Activated T-cell treated with anti-CD3 and anti-CD28 coated beads for 1 hour (primary cell): ENCODE data around the gene IKBIP.
"Not testable (repeated sequence)": the region's sequence is repeated elsewhere in the genome, so short reads cannot be mapped to it uniquely, and the experiment has no call there.

ENCODE experiments used
- DNase-seq: peaks from one replicate; pipeline ENCODE4 v3.0.0-alpha.2; 2020; ENCODE audit warnings: low read depth

Gene IKBIP

DNA sequence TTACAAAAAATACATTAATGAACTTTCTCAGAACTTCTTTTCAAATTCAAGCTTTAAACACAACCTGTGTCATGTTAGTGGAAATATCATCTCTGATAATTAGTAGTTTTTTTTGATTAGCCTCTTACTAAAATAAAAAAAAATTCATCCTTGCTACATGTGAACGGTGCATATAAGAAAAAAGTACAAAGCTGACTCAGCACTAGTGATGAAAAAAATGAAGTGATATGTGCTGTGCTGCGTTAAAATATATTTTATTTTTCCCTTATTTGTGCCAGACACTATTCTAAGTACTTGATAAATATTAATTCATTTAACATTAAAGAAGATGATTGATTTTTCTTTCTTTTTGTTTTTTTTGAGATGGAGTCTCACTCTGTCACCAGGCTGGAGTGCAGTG is 7.5 kb downstream of the IKBIP start:
- no peak for DNase-seq

DNA sequence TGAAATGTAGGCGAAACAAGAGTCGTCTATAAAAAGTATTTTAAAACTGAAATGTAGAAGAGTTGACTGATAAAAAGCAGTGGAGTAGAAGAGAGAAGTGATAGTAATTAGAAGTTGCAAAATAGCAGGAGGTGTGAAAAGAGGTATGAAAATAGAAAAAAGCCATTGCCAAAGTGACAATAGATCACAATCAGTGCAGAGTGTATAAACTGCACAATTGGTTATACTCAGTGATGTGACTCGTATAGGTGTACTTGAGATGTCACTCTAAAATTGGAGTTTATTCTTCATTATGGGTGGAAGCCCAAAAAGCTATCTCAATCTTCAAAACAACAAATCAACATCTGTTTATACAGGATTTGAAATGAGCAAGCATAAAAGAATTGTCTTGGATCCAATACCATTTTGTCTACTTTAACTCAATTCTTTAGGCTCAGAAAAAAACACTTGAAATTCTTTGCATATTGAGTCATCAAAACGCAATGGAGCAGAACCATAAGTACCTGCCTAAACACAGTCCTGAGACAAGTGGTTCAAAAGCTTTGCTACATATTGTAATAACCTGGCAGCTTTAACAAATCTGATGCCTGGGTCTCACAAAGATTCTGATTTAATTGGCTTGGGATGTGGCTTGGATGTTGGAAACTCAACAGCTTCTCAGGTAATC is 8.8 kb downstream of the IKBIP start:
- DNase-seq = no peak

DNA sequence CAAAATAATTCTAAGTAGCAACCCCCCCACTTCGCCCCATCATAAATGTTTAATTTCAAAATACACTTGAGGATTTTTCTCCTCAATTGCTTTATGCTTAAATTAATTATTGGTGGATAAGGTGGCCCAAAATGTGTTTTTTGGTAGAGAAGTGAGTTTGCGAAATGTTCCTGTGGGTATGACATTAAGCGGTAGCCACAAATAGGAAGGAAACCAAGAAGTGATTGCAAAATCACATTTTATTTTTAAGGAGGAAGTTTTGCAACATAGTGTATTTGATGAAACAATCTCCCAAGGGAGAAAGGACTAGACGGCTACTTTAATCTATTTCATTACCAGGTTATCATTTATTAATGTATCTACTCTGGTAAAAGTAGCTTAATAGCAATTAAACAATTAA is 25.6 kb downstream of the IKBIP start:
- DNase-seq = no peak

DNA sequence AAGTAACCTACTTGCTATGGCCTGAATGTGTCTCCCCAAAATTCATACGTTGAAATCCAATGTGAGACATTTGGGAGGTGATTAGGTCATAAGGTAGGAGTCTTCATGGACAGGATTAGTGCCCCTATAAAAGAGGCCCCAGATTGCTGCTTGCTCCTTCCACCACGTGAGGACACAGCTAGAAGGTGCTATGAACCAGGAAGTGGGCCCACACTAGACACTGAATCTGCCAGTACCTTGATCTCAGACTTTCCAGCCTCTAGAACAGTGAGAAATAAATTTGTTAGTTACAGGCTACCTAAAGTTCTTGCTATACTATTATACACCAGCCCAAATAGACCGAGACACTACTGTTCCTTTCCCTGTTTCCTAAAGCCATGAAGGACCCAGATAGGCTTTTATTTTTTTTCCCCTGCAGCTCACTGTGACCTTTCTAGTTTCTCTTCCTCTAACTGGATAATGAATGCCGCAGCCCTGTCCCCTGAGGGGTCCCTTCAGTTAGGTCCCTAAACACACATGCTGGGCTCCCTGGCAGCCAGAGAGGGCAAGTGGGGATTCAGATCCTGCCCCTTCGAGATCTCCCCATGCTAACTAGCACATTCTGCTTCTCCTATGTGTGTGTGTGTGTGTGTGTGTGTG is 31.8 kb downstream of the IKBIP start:
- no peak for DNase-seq

DNA sequence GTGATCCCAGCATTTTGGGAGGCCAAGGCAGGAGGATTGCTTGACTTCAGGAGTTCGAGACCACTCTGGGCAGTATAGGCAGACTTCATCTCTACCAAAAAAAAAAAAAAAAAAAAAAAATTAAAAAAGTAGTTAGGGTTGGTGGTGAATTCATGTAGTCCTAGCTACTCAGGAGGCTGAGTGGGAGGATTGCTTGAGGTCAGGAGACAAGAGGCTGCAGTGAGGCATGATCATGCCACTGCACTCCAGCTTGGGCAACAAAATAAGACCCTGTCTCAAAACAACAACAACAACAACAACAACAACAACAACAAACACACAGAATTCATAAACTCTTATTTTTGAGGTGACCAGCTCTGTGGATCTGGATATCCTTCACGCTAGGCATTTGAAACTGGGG is 34.0 kb downstream of the IKBIP start:
- DNase-seq = no peak

DNA sequence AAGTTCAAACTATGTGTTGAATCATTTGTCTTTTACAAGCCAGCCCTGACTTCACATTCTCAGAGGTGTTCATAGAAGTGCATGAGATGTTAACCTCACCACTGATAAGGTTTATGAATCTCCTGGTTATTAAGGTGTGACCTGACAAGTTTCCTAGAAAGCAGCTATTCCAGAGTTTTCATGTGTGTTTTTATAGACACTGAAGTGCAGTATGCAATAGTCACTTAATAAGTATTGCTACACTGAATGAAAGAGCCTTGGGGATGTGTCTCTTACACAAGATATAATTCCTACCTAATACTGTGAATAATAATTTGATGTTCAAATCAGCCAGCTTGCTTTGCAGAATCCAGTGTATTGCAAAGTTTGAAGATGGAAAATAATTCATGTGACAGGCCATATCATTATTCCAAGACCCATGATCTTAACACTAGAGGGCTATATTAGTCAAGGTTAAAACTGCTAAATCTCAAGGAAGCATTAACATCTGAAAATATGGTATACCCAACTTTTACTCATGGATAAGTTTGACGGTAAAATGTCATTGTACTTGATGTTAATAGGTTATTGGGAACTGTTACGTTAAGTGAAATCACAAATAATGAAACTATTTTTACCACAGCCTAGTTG is 38.1 kb downstream of the IKBIP start:
- no peak for DNase-seq

DNA sequence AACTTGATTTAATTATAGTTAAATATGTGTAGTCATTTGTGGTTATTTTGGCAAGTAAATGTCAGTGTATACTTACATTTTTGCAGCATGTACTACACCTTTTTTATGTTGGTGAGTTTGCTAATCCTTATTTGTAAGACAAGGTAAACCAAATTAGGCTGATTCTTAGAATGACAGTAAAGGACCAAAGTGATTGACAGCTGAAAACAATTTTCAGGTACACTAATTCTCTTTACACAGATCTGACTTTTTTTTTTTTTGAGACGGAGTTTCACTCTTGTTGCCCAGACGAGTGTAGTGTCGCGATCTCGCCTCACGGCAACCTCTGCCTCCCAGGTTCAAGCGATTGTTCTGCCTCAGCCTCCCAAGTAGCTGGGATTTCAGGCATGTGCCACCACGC is 42.7 kb downstream of the IKBIP start:
- DNase-seq = no peak

DNA sequence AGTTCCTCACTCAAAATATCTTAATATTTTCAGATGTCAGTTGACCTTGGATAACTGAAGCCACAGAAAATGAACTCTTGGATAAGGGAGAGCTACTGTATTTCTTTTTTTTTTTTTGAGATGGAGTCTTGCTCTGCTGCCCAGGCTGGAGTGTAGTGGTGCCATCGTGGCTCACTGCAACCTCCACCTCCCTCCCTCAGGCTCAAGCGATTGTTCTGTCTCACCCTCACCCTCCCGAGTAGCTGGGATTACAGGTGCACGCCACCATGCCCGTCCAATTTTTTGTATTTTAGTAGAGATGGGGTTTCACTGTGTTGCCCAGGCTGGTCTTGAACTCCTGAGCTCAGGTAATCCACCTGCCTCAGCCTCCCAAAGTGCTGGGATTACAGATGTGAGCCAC is 47.3 kb downstream of the IKBIP start:
- not testable (repeated sequence) for DNase-seq

DNA sequence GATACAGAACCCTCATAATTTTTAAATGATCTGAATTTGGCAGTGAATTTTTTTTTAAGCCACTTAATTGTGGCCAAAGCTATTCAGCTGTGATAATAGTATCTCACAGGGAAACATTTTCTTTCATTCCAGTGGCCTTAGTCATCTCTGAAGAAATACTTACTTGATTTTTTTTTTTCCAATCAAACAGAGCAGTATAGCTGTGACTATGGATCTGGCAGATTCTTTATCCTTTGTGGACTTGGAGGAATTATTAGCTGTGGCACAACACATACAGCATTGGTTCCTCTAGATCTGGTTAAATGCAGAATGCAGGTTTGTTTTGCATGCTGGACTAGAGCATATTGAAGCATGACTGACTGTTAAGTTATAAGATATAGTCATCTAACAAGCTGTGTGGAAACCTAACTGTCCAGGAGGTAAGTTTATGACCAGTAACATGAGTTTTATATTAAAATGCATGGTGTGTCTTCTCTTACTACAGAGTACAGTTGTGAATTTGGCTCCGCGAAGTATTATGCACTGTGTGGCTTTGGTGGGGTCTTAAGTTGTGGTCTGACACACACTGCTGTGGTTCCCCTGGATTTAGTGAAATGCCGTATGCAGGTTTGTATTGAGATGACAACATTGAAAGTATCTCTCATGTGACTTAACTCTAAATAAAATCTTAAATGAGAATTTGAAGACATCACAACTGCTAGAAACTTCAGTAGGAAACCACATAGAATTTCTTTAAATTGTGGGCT is 49.2 kb downstream of the IKBIP start:
- DNase-seq = no peak

DNA sequence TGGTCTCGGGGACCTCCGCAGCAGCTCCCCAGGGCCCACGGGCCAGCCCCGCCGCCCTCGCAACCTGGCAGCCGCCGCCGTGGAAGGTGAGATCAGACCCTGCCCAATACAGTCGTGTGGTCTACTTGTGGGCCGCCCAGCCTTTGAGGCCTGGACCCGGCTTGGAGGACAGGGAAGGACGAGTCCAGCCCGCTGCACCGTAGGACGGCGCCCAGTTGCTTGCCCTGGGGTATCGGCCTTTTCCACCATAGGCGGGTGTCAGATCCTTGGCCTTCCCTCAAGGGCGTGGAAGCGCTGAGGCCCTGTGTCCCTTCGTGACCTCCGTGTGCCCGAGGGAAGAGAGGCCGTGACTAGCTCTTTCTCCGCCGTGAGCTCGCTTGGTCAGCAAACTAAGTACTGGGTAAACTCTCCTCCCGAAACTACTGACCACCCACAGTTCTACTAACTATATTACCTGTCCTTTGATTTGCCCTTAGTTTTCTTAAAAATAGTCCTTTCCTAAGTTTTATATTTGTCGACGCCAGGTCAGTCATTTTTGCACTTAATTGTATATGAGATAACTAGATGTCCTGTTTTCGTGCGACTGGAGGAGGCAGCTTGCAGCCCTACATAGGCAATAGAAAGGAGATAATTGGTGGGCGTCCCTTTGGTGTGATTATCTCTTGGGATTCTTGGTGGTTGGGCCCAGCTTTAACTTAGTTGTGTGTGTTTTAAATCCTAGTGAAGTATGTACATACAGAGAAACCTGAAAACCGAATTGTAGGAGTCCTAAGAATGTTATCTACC is 50.3 kb downstream of the IKBIP start:
- peak; percentile 14 for DNase-seq

DNA sequence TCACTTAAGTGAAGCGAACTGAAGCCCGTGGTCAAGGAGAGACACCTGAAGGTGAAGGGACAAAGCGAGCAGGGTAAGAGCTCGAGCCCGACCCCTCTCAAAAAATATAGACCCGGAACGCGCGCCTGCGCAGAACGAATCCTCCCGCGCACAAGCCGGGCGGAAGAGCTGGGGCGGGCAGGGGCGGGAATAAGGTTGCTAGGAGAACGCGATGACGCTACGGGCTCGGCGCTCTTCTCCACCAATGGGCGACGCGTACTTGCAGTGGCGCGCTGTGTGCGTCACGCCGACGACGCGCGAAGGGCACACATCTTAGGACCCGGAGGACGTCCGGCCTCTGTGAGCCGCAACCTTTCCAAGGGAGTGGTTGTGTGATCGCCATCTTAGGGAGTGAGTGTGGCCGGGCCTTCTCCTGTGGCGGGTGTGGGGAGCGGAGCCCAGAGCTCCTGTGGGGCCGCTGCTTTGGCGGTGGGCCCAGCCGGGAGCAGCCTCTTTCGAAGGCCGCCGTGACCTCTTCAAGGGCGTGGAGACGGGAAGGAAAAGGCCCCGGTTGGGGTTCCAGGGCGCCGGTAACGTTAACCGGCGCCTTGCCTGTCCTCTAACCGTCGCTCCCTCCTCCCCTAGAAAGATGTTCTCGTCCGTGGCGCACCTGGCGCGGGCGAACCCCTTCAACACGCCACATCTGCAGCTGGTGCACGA is 51.1 kb downstream of the IKBIP start, which contains the start of gene SLC25A3:
Gene SLC25A3, plus strand, starts transcription at position 336 of the 699 bp plus-strand sequence. Its CDS starts 293 bp downstream, at position 629.
- peak; percentile 96 for DNase-seq

DNA sequence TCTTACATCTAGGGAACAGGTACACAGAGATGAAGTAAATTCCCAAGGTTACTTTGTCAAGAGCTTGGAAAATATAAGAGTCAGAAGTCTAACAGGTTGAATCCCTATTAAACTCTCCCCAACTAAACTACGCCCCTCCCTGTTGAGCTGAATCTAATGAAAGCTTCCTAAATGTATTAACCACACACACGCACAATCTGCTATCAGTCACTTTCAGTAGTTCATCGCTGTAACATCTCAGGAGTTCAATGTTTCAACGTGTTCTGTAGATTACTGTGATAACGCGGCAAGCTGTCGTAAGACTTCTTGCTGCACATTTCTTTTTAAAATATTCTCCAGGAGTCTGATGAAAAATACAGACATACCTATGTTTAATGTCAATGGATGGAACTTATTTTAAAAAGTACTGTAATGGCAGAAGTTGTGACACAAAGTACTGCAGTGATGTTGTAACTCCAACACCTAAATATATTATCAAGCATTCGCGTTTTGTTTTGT is 51.7 kb downstream of the IKBIP start:
- DNase-seq = no peak

DNA sequence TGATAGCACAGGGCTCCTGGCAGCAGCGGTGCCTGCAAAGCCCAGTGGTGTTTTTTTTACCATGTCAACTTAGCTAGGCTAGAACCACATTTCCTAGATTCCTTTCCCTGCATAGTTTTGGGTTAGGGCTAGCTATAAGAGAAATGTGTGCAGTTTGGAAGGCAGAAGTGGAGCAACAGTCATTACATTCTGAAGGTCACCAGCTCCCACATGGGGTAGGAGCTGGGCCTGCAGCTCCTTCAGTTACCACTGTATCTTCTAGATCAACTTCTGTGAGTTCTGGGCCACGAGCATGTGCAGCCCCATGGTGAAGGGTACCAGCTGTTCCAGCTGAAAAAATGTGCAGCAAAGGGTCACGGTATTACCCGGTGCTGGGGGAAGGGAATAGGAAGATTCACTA is 53.4 kb downstream of the IKBIP start:
- no peak for DNase-seq

DNA sequence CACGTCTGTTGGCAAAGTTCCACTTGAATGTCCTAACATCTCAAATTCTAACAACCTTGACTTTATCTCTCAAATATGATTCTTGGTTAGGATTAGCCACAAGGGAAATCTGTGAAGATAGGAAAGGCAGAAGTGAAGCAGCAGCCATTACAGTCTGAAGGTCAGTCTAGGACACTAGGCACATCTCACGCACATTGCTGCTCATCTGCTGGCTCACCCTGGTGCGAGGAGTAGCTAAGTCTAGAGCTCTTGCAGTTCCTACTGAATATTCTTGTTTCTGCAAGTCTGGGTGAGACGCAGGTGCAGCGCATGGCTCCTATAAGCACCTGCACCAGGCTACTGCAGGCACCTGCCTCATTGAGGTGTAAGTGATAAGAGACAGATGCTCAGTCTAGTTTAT is 57.5 kb downstream of the IKBIP start:
- DNase-seq = no peak

DNA sequence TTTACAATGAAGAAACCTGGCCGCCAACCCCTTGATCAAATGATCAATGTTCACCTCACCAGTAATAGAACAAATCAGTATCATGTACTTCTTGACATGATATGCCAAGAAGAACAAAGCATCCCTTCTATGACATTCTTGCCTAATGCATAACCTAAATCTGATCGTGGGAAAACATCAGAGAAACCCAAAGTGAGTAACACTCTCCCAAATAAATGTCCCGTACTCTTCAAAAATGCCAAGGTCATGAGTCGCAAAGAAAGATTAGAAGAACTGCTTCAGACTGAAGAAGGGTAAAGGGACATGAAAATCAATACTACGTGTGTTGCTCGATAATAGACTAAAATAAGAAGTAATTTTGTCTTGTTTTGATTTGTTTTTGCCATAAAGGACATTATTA is 62.5 kb downstream of the IKBIP start:
- no peak for DNase-seq

DNA sequence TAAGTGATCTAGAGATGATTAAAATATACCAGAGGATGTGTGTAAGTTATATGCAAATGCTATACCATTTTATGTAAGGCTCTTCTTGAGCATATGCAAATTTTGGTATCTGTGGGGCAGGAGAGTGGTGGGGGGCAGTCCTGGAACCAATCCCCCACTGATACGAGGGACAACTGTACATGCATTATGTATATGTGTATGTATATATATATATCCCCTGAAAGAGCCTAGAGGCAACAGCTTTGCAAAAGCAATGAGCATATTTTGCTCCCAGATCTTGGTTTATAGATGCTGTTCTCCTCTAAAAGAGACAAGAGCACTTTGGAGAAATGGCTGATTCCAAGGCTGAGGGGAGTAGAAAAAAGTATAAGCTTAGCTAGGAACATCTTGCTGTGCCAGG is 63.5 kb downstream of the IKBIP start:
- no peak for DNase-seq

DNA sequence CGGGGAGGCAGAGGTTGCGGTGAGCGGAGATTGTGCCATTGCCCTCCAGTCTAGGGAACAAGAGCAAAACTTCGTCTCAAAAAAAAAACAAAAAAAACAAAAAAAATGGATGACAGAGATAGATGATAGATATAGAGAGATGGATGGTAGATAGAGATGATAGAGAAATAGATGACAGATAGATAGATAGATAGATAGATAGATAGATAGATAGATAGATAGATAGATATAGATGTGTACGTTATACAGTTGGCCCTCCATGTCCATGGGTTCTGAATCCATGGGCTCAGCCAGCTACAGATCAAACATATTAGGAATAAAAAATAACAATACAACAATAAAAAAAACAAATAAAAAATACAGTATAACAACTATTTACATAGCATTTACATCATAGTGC is 63.9 kb downstream of the IKBIP start:
- DNase-seq = no peak

DNA sequence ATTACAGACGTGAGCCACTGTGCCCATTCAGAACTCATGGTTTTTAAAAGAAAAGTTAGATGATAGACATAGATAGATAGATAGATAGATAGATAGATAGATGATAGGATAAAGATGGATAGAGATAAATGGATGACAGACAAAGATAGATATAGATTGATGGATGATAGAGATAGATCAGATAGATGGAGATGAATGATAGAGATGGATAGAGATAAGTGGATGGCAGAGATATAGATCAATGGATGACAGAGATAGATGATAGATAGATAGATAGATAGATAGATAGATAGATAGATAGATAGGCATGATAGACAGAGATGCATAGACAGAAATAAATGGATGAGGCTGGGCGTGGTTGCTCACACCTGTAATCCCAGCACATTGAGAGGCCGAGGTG is 64.8 kb downstream of the IKBIP start:
- no peak for DNase-seq

DNA sequence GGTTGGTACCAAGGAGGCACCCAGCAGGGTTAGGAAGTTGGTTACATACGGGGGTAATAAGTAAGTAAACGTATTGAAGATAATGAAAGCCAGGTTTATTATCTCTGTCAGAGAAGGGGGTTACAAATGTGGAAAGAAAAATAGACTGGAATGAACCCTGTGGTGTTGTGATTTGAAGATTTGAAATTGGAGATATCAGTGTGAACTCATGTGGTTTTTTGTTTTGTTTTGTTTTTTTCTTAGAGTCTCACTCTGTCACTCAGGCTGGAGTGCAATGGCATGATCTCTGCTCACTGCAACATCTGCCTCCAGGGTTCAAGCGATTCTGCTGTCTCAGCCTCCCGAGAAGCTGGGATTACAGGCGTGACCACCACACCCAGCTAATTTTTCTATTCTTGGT is 65.2 kb downstream of the IKBIP start:
- DNase-seq = no peak

DNA sequence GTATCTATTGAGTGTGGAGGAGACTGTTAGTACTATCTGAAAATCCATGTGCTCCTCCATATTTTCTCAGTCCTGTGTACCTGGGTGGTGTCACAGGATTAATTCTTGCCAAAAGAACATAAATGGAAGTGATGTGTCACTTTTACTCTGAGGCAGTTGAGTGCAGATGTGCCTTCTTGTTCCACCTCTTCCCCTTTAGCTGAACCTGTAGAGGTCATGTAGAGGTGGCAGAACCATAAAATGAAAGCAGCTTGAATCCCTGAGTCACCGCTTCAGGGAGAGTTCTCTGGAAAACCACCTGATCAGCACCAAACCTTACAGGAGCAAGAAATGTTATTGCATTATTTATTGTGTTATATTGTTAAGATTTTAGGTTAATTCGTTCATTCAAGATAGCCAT is 65.8 kb downstream of the IKBIP start:
- DNase-seq = no peak

DNA sequence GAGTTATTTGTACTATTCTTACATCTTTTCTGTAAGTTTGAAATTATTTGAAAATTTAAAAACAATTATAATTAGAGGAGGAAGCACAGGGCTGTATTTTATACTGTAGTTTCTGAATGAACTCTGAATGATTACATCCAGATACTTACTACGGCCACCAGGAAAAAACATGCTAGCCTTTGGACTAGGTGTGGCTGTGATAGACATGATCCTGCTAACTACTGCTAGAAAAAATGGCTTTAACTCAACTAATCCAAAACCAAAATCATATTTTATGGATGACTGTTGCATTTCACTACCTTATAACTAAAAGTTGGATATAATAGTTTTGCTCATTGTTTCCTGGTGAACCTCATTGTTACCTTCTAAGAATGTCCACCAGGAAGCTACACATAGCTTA is 66.2 kb downstream of the IKBIP start:
- DNase-seq = no peak
